ENCODE measurements around the gene ASTN2. TPM values are rescaled to one million over a fixed set of nuclear protein-coding genes. Genes with fewer than 3 reads are reported as not detected.

The ASTN2 gene
- total RNA-seq, 1 experiment from 2014 or later = 4.8 TPM

DNA sequence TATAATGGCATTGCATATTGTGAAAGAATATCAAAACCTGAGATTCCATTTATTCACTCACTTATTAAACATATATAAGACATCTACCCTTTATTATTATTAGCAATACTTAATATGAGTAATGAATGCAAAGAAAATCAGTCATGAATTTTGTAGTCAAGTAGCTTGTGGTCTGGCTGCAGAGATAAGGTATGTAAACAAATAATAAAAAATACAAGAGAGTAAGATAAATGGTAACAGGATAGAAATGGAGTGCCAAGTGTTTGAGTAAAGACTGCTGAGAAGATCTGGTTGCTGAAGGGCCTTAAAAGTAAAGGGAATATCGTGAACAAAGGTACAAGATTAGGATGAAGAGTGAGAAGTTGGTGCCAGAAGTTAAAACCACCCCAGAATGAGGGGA, 709.3 kb downstream of the ASTN2 start:
- ATAC-seq = no peak
- BruUV-seq (replicated peaks) = no TSS peak
- ChIA-PET POLR2A (no interaction called here), RAD21 (ENCODE audit: low non-redundant PET in 1 of 2, low total read pairs in 2 of 2, uncharacterized antibody in 2 of 2, unreplicated experiment in 2 of 2) (no interaction called here), CTCF (no interaction called here)
- Histone ChIP-seq H3K79me2 (ENCODE audit: insufficient read depth, low read length) (no peaks in the 10 kb centered on the region; the same call in 1 of the 2 replicates), H3K9me2 (ENCODE audit: insufficient read depth) (no peaks in the 10 kb centered on the region; the same call in 1 of the 2 replicates), H2AFZ (ENCODE audit: low read depth, low read length, poor library complexity, severe bottlenecking) (no peak overlapping the region), H3K9ac (ENCODE audit: low read length) (no peak overlapping the region), H3K4me2 (ENCODE audit: low read length) (no peak overlapping the region), H3K27me3 (ENCODE audit: insufficient read depth, low read length) (no peaks in the 10 kb centered on the region), H3K27ac (ENCODE audit: low read depth, low read length) (no peak overlapping the region), H3K36me3 (ENCODE audit: control insufficient read depth in 1 of 2, insufficient read depth in 2 of 2, low read length in 2 of 2) (peaks cover 0 to 3% of the 10 kb centered on the region in 2 experiments; a peak in 1 of 4 replicates), H3K9me3 (ENCODE audit: control insufficient read depth in 1 of 2, insufficient read depth in 1 of 2, low read depth in 1 of 2, low read length in 2 of 2) (no peaks in the 10 kb centered on the region), H3K4me1 (ENCODE audit: control insufficient read depth in 1 of 2, insufficient read depth in 2 of 2, low read length in 2 of 2) (no peaks in the 10 kb centered on the region), H4K20me1 (ENCODE audit: insufficient read depth) (0 out of 2 replicates have a peak, but pooled peaks cover 6% of the 10 kb centered on the region), H3K4me3 (replicated peaks in 1 of 2; ENCODE audit: low read depth in 1 of 2, low read length in 2 of 2) (no peak overlapping the region)
- no peak for TF ChIP-seq ZNF274 (IDR thresholded peaks at IDR 0.05; ENCODE audit: low read depth, low read length)
- TF ChIP-seq, protein P1, sequence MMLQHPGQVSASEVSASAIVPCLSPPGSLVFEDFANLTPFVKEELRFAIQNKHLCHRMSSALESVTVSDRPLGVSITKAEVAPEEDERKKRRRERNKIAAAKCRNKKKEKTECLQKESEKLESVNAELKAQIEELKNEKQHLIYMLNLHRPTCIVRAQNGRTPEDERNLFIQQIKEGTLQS (IDR thresholded peaks at IDR 0.05) = no peak
- TF ChIP-seq SRF (IDR thresholded peaks at IDR 0.05; ENCODE audit: low read depth) = no peak
- no peak for TF ChIP-seq MAX (IDR thresholded peaks at IDR 0.05)
- TF ChIP-seq, protein P2, sequence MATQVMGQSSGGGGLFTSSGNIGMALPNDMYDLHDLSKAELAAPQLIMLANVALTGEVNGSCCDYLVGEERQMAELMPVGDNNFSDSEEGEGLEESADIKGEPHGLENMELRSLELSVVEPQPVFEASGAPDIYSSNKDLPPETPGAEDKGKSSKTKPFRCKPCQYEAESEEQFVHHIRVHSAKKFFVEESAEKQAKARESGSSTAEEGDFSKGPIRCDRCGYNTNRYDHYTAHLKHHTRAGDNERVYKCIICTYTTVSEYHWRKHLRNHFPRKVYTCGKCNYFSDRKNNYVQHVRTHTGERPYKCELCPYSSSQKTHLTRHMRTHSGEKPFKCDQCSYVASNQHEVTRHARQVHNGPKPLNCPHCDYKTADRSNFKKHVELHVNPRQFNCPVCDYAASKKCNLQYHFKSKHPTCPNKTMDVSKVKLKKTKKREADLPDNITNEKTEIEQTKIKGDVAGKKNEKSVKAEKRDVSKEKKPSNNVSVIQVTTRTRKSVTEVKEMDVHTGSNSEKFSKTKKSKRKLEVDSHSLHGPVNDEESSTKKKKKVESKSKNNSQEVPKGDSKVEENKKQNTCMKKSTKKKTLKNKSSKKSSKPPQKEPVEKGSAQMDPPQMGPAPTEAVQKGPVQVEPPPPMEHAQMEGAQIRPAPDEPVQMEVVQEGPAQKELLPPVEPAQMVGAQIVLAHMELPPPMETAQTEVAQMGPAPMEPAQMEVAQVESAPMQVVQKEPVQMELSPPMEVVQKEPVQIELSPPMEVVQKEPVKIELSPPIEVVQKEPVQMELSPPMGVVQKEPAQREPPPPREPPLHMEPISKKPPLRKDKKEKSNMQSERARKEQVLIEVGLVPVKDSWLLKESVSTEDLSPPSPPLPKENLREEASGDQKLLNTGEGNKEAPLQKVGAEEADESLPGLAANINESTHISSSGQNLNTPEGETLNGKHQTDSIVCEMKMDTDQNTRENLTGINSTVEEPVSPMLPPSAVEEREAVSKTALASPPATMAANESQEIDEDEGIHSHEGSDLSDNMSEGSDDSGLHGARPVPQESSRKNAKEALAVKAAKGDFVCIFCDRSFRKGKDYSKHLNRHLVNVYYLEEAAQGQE (IDR thresholded peaks at IDR 0.05; ENCODE audit: low read depth) = no peak
- TF ChIP-seq POLR2A (IDR thresholded peaks at IDR 0.05; ENCODE audit: borderline replicate concordance, extremely low read depth, insufficient read depth, insufficient read length) = no peak
- TF ChIP-seq, protein P3, sequence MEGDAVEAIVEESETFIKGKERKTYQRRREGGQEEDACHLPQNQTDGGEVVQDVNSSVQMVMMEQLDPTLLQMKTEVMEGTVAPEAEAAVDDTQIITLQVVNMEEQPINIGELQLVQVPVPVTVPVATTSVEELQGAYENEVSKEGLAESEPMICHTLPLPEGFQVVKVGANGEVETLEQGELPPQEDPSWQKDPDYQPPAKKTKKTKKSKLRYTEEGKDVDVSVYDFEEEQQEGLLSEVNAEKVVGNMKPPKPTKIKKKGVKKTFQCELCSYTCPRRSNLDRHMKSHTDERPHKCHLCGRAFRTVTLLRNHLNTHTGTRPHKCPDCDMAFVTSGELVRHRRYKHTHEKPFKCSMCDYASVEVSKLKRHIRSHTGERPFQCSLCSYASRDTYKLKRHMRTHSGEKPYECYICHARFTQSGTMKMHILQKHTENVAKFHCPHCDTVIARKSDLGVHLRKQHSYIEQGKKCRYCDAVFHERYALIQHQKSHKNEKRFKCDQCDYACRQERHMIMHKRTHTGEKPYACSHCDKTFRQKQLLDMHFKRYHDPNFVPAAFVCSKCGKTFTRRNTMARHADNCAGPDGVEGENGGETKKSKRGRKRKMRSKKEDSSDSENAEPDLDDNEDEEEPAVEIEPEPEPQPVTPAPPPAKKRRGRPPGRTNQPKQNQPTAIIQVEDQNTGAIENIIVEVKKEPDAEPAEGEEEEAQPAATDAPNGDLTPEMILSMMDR (IDR thresholded peaks at IDR 0.05 in 2 of 3, conservative IDR thresholded peaks at IDR 0.05 in 1 of 3; ENCODE audit: borderline replicate concordance in 1 of 3, insufficient read depth in 1 of 3, low read depth in 2 of 3, low read length in 2 of 3) = no peak
- TF ChIP-seq SP1 (IDR thresholded peaks at IDR 0.05; ENCODE audit: low read depth) = no peak
- no peak for TF ChIP-seq EZH2phosphoT487 (IDR thresholded peaks at IDR 0.05; ENCODE audit: borderline replicate concordance)
- TF ChIP-seq YY1 (IDR thresholded peaks at IDR 0.05; ENCODE audit: extremely low read depth, insufficient replicate concordance, low read depth, low read length) = no peak
- TF ChIP-seq EGR1 (IDR thresholded peaks at IDR 0.05; ENCODE audit: low read depth) = no peak
- TF ChIP-seq CEBPB (IDR thresholded peaks at IDR 0.05; ENCODE audit: low read depth) = no peak
- no peak for TF ChIP-seq JUND (IDR thresholded peaks at IDR 0.05)
- TF ChIP-seq ELF1 (IDR thresholded peaks at IDR 0.05; ENCODE audit: borderline replicate concordance, low read depth) = no peak
- TF ChIP-seq TCF7L2 (IDR thresholded peaks at IDR 0.05; ENCODE audit: borderline replicate concordance, extremely low read depth, insufficient read depth, insufficient read length) = no peak
- TF ChIP-seq ZFX (IDR thresholded peaks at IDR 0.05) = no peak
- no peak for TF ChIP-seq EZH2 (IDR thresholded peaks at IDR 0.05)
- intact Hi-C loops (cut with micrococcal nuclease) = no loop called here
- no peak for DNase-seq (ENCODE audit: low read depth, low spot score)
